Right lobe of liver (tissue), 4 donors: ENCODE data around the gene COL19A1.

Experiments used
- CTCF ChIP-seq, 4 donors: fragments of 200-600 bp in 3 of 4; fragments of 450-650 bp in 1 of 4; IDR thresholded peaks; one replicate each; pipeline versions ENCODE4 v1.5.1 to v1.8.0; 2016 to 2022; ENCODE audit warnings: antibody characterized with exemption in 4 of 4, mild to moderate bottlenecking in 2 of 4
- POLR2A ChIP-seq: fragments of 450-650 bp; IDR thresholded peaks from one replicate; pipeline ENCODE4 v1.6.1; 2017; ENCODE audit warnings: antibody characterized with exemption, mild to moderate bottlenecking
- donor health status: DM: no; HTN: no; CAD: no.
- donor health status: DM: no; HTN: no; CAD: no.
- donor health status: DM: no; HTN: yes; CAD: no.

GRCh38 chr6:70140496-70140895 is 274.1 kb downstream of the COL19A1 start:
- TF ChIP-seq CTCF (IDR thresholded peaks at IDR 0.05) (no peak), POLR2A (no peak)
